Smooth muscle cell (in vitro differentiated cells): ENCODE data around the gene GOLM1. TPM values are rescaled to one million over a fixed set of nuclear protein-coding genes. Genes with fewer than 3 reads are reported as not detected.
A peak's percentile ranks its signal among the peaks of the same experiment; 100 is the strongest.

Experiments
- DNase-seq: peaks from one replicate; lab custom pipeline; 2025; ENCODE audit not compliant: unreplicated experiment; lab: John Stamatoyannopoulos, UW
- H2AFZ ChIP-seq: fragments of 200-600 bp; sonication (generic); 2 replicates; pipeline ENCODE4 v1.6.0; 2016; ENCODE audit warnings: antibody characterized with exemption, low read depth, mild to moderate bottlenecking
- H3F3A ChIP-seq: fragments of 200-600 bp; sonication (generic); 2 replicates; pipeline ENCODE4 v1.6.0; 2017; ENCODE audit warnings: antibody characterized with exemption, low read depth
- H3K27ac ChIP-seq: fragments of 200-600 bp; sonication (generic); 2 replicates; pipeline ENCODE4 v1.5.1; 2016; ENCODE audit warnings: low read depth, mild to moderate bottlenecking
- H3K27me3 ChIP-seq: fragments of 200-600 bp; sonication (generic); 2 replicates; pipeline ENCODE4 v1.6.1; 2016; ENCODE audit warnings: low read depth, mild to moderate bottlenecking
- H3K36me3 ChIP-seq: fragments of 200-600 bp; sonication (generic); 2 replicates; pipeline ENCODE4 v1.5.1; 2016; ENCODE audit warnings: low read depth
- H3K4me1 ChIP-seq: fragments of 200-600 bp; sonication (generic); 2 replicates; pipeline ENCODE4 v1.5.1; 2016; ENCODE audit warnings: low read depth
- H3K4me2 ChIP-seq: fragments of 200-600 bp; sonication (generic); 2 replicates; pipeline ENCODE4 v1.6.0; 2016; ENCODE audit warnings: mild to moderate bottlenecking
- H3K4me3 ChIP-seq: fragments of 200-600 bp; sonication (generic); 2 replicates; pipeline ENCODE4 v1.5.1; 2016; ENCODE audit warnings: mild to moderate bottlenecking
- H3K79me2 ChIP-seq: fragments of 200-600 bp; sonication (generic); 2 replicates; pipeline ENCODE4 v1.6.0; 2016; ENCODE audit warnings: low read depth, mild to moderate bottlenecking
- H3K9ac ChIP-seq: fragments of 200-600 bp; sonication (generic); 2 replicates; pipeline ENCODE4 v1.6.0; 2016; ENCODE audit warnings: low read depth
- H3K9me3 ChIP-seq: fragments of 200-600 bp; sonication (generic); replicated peaks from 2 replicates; pipeline ENCODE4 v1.5.1; 2016; ENCODE audit warnings: low read depth
- H4K20me1 ChIP-seq: fragments of 200-600 bp; sonication (generic); 2 replicates; pipeline ENCODE4 v1.6.0; 2016; ENCODE audit warnings: low read depth
- CTCF ChIP-seq: fragments of 200-600 bp; sonication (generic); IDR thresholded peaks from 2 replicates; pipeline ENCODE4 v1.5.1; 2017; ENCODE audit warnings: borderline replicate concordance, mild to moderate bottlenecking, antibody characterized with exemption; ENCODE audit not compliant: insufficient read depth, poor library complexity, severe bottlenecking
- WGBS: methylation state at CpG from one replicate; pipeline ENCODE4 v1.1.7; 2016; ENCODE audit warnings: low lambda C conversion rate; 5-methylcytosine and 5-hydroxymethylcytosine counted together
- polyA plus RNA-seq: library from polyadenylated mRNA; unstranded; fragments of >200 nt; fragmentation: Nextera tagmentation; extraction: Ambion mirVana; gene quantifications from 2 replicates; pipeline ENCODE4 v1.2.1, GENCODE V29; 2016
- total RNA-seq: library from RNA; depleted of rRNA; stranded (reverse); fragments of >200 nt; gene quantifications from 2 replicates; pipeline ENCODE4 v1.2.3, GENCODE V29; 2014

GOLM1 gene
- total and polyA plus RNA-seq, 2 experiments from 2014 or later, result 36.2 to 69.2 TPM

GRCh38 chr9:86078731-86079130 lies 20.6 kb downstream of the GOLM1 start:
- Histone ChIP-seq H3K27me3 (no peaks in the 10 kb centered on the region), H3K27ac (no peak overlapping the region), H3K9ac (no peak overlapping the region), H3K4me2 (no peak overlapping the region), H3K36me3 (no peaks in the 10 kb centered on the region), H3K9me3 (no peaks in the 10 kb centered on the region), H4K20me1 (peaks cover 18% of the 10 kb centered on the region), H3F3A (no peaks in the 10 kb centered on the region), H3K4me3 (no peak overlapping the region), H2AFZ (no peak overlapping the region), H3K4me1 (no peaks in the 10 kb centered on the region), H3K79me2 (no peaks in the 10 kb centered on the region)
- WGBS, result 89% methylated on average over 8 of the region's 8 CpGs
- no peak for TF ChIP-seq CTCF
- DNase-seq, result no peak

DNA sequence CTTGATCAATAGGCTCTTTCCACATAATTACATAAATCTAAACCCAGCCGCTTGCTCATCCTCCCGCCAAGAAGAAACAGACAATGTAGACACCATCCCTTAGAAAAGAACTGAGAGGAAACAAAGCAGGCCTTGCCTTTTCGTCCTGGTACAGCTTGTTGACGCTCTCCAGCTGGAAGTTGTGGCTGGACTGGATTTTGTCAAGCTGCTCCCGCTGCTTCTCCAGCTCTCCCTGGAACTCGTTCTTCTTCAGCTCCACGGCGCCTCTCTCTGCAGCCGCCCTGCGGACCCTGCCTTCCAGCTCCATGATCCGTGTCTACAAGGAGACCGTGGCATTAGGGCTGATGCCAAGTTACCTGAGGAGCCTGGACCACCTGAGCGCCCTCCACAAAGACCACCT lies 22.1 kb downstream of the GOLM1 start:
- WGBS, result 52% methylated on average over 13 of the region's 13 CpGs
- no peak overlapping the region for H3K9ac ChIP-seq
- no peak for TF ChIP-seq CTCF
- no peaks in the 10 kb centered on the region for H3K4me1 ChIP-seq
- no peaks in the 10 kb centered on the region for H3F3A ChIP-seq
- H3K79me2 ChIP-seq, result no peaks in the 10 kb centered on the region
- no peaks in the 10 kb centered on the region for H3K36me3 ChIP-seq
- no peak overlapping the region for H2AFZ ChIP-seq
- no peak for DNase-seq
- peaks cover 18% of the 10 kb centered on the region for H4K20me1 ChIP-seq
- no peak overlapping the region for H3K4me3 ChIP-seq
- no peak overlapping the region for H3K27ac ChIP-seq
- H3K9me3 ChIP-seq, result no peaks in the 10 kb centered on the region
- no peak overlapping the region for H3K4me2 ChIP-seq
- H3K27me3 ChIP-seq, result no peaks in the 10 kb centered on the region

- no peaks in the 10 kb centered on the region for H3F3A ChIP-seq
- H3K27me3 ChIP-seq, result no peaks in the 10 kb centered on the region
- H3K4me2 ChIP-seq, result peak overlapping the region; percentile 33
- no peak overlapping the region for H3K9ac ChIP-seq
- H4K20me1 ChIP-seq, result peaks cover 13% of the 10 kb centered on the region
- no peaks in the 10 kb centered on the region for H3K79me2 ChIP-seq
- H3K4me3 ChIP-seq, result no peak overlapping the region
- H3K4me1 ChIP-seq, result no peaks in the 10 kb centered on the region
- DNase-seq, result no peak
- no peaks in the 10 kb centered on the region for H3K36me3 ChIP-seq
- no peak overlapping the region for H3K27ac ChIP-seq
- H3K9me3 ChIP-seq, result no peaks in the 10 kb centered on the region
- 61% methylated on average over 12 of the region's 12 CpGs for WGBS
- TF ChIP-seq CTCF, result no peak
- H2AFZ ChIP-seq, result no peak overlapping the region
Observed at GRCh38 chr9:86075132-86076109, 23.9 kb downstream of the GOLM1 start.
